ENCODE measurements around the gene LAMTOR1.

DNA sequence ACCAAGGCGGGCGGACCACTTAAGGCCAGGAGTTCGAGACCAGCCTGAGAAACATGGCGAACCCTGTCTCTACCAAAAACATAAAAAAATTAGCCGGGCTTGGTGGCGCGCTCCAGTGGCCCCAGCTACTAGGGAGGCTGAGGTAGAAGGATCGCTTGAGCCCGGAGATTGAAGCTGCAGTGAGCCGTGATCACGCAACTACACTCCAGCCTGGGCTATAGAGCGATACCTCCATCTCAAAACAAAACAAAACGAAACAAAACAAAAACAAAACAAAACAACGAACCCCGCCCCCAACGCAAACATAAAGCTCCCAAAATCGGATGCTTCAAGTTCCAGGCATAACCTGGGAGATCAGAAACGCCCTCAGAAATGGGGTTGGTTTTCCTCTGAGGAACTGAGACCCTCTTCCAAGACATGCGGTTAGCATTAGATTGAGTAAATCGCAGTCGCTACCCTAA, 21.9 kb downstream of the LAMTOR1 start:
- TF ChIP-seq GATA3 (IDR thresholded peaks at IDR 0.05; ENCODE audit: low read depth, low read length) (no peak), GATA2 (IDR thresholded peaks at IDR 0.05; ENCODE audit: low read depth, low read length) (no peak)

All from SH-SY5Y (cell line).